Skeletal muscle cell (primary cell): Measurements from ENCODE around the gene STX7.

Source experiments
- DNase-seq: peaks from one replicate; pipeline ENCODE4 v3.0.0-alpha.2; 2010; ENCODE audit warnings: low read depth
- H3K4me3 ChIP-seq: 2 replicates; pipeline ENCODE4 v1.5.1; 2011; ENCODE audit warnings: low read depth, mild to moderate bottlenecking, control low read depth, low read length, moderate library complexity

The STX7 gene

DNA sequence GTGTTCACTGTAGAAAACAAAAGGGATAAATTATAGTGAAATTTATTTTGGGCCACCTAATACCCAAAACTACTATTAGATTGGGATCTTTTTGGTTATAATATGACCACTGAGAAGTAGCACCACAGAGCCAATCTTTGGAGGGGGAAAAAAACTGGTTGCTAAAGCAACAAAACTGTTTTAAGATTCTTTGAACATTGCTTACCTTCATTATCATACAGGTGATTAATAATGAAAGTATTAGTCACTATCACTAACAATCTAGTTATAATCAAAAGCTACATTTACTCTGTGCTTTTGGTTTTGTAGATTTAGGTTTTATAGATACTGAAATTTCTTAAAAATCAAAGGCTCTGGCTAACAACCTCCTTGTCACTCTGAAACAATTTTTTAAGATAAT lies 31.7 kb downstream of the STX7 start:
- H3K4me3 ChIP-seq: no peak overlapping the region
- DNase-seq: no peak

DNA sequence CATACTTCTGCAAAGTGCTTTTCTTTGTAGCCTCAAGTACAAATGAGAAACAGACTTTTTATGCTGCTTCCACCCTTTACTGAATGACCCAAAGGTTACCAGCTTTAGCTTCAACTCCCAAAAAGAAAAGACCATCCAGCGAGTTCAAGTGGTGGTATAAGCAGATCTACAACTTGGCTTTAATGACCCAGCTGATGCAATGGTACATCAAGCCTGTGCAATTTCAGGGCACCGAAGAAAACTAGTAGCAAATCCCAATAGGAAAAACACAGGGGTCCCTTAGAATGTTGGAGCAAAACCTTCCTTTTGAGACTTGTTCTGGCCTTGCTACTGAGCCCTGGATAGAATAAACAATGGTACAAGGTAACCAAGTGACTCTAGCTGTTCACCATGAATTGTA lies 33.8 kb downstream of the STX7 start:
- DNase-seq: no peak
- H3K4me3 ChIP-seq: no peak overlapping the region

DNA sequence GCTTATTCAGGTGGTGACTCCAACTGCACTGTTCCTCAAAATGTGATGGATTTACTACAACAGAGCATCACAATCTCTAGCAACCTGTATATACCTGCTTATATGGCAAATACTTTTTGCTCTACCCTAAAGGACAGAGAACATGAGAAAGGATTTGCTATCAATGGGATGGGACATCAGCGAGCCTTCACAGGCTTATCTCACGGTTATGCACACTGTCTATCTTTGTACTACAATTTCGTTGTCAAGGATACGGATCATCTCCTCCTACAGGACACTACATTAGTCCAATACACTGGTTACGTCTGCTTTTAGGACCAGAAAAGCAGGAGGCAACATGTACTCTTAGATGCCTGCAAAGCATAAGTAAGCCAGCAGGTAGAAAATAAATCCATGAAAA lies 34.2 kb downstream of the STX7 start:
- no peak for DNase-seq
- no peak overlapping the region for H3K4me3 ChIP-seq

DNA sequence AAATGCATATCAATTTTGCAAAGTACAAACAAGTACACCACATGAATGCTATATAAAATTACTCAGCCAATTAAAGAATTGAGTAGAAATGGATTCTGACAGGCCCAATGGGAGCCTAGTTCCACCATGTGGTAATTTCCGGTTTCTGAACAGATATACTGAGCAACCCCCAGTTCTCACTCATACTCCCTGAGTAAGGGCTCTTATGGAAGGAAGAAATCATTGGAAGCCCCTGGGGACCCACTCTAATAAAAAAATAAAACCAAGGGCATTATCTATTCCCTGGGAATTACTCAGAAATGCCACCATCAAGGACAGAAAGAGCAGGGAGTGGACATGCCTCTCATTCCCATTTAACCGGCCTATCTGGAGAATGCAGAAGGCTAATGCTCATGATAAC lies 34.6 kb downstream of the STX7 start:
- DNase-seq: no peak
- no peak overlapping the region for H3K4me3 ChIP-seq

- H3K4me3 ChIP-seq: no peak overlapping the region
- no peak for DNase-seq
Measured at GRCh38 chr6:132476688-132477087, 36.2 kb downstream of the STX7 start.

DNA sequence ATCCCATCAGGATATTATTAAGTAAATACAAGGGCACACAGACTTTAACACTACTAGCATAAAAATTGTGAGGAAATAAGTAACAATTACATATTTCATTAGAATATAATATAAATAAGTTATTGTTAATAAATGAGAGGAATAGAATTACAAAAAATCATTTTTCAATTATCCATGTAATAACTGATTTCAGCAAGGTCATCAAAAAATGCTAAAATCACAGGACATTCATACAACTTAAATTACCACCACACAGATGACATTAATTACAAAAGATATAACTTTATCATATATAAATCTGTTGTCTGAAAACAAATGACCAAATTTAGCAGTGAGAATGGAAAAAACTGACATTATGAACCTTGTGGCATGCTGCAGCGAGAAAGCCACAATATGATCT lies 37.0 kb downstream of the STX7 start:
- DNase-seq: no peak

DNA sequence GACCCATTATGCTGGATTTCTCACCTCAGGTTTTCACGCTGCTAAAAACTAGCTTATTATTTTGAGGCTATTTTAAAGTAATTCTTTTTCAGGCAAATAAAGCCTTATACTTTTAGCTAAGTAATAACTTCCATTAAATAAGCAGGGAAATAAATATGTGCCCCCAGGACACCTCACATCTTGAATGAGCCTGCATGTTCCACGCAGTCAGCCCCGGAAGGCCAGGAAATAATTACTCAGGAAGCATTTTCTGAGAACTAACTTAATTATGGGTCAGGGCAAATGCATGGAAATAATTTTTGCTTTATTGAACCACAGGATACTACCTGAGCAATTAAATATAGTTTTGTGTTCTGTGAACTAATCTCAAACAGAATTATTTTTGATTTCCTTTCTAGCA lies 41.1 kb downstream of the STX7 start:
- no peak overlapping the region for H3K4me3 ChIP-seq

More for the DNA sequence above, 37.0 kb downstream of the STX7 start:
- H3K4me3 ChIP-seq: no peak overlapping the region

DNA sequence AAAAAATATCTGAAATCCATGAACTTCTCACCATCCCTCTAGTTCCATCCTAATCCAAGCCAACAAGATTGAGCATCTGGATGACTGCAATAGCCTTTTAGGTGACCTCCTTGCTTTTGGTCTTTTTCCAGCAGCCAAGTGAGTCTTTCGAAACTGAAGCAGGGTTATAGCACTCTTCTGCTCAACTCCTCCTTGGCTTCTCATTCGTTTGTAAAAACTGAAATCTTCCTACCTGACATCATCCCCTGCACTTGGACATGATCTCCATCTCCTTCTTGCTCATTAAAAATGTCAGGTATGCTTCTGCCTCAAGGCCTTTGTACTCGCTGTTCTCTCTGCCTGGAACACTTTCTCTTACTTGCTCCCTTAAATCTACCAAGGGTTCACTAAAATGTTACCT lies 46.0 kb downstream of the STX7 start:
- H3K4me3 ChIP-seq: no peak overlapping the region
- DNase-seq: peak; percentile 66

More for the DNA sequence above, 41.1 kb downstream of the STX7 start:
- DNase-seq: no peak

- no peak overlapping the region for H3K4me3 ChIP-seq
- DNase-seq: no peak
Measured at GRCh38 chr6:132465530-132466485, 47.1 kb downstream of the STX7 start.

DNA sequence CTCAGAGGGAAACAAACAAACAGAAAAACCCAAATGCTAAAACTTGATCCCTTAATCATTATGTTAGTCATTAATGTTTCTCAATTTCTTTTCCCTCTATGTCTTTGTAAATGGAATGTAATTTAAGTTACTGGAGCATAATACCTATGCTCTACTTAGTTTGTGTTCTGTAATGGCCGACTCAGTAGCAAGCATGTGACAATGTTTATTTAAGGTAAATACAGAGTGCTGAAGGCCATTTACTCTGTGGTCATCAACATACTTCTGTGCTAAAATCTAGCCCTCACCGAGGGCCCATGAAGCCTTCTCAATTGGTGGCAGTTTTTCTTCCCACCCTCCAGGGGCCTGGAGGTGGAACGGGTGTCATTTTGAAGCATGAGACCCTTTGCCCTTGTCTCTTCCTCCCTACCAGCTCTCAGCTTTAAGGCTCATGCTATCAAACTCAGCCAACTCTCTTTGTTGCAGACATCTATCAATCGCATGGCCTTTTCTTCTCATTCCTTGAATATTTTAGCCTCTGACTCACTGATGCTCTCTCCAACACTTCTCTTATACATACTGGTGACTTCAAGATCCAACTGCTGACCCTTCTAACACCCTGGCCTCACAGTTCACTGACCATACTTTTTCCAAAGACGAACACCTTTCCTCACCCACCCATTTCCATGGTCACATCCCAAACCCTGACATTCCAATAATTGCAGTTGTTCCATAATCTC lies 48.2 kb downstream of the STX7 start:
- no peak for DNase-seq

DNA sequence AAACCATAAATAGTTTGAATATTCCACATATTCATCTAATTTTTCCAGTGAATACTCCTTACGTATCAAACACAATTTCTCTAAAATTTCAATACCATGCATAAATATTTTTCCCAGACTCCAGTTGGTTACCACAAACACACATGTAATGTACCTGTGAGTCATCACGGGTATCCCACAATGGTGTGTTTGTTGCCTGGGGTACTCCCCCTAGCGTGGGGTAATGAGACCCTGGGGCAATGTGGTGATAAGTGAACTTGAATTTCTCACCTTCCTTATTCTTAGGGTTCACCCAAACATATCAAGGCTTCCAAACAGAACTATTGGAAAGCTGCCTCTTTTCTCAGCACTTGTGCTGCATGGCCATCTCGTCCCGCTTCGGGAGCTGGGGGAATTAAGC lies 51.0 kb downstream of the STX7 start:
- H3K4me3 ChIP-seq: no peak overlapping the region
- DNase-seq: no peak

More for the DNA sequence above, 48.2 kb downstream of the STX7 start:
- no peak overlapping the region for H3K4me3 ChIP-seq

DNA sequence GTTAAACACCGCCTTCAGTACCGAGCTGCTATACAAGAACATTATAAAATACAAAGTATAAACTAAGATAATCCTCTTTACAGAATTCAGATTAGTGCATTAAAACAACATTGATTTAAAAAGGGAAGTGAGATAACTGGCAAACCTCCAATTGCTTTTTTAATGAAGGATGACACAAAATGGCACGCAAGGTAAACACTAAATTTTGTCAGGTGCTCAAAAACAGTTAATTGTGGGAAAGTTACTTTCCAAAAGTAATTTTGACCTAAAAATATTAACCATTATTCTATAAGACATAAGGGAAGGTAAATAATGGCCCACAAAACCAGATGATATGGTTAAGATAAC lies 53.3 kb downstream of the STX7 start:
- H3K4me3 ChIP-seq: no peak overlapping the region
- DNase-seq: no peak

DNA sequence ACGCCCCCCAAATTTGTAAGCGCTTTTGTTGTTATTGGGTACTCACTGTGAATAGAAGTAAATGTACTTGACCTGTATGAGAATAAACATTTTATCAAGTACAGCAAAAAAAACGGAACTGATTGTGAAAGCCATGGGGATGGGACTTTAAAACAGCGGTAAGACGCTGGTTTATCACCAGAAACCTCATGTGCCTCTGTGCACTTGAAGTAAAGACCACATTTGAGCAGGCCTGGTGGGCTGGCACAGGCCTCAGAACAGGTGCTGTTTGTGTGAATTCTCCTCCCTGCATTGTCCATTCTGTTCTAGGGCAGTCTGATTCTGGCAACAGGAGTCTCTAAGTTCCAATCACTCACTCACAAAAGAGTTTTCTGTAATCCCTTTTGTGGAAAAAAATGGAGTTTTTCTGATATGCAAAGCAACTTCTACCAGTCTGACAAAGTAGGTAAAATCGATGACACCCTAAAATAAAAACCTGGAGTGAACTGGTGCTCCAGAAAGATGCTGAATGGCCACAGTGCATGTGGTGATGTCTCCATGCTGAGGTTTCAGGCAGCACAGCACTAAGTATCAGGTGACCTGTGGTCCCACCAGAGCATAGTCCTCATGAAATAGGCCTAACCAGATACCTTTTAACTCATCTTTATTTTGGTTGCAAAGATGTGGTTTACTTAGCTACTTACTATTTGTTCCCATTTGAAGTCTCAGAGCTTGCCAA lies 53.9 kb downstream of the STX7 start:
- DNase-seq: no peak
- no peak overlapping the region for H3K4me3 ChIP-seq

DNA sequence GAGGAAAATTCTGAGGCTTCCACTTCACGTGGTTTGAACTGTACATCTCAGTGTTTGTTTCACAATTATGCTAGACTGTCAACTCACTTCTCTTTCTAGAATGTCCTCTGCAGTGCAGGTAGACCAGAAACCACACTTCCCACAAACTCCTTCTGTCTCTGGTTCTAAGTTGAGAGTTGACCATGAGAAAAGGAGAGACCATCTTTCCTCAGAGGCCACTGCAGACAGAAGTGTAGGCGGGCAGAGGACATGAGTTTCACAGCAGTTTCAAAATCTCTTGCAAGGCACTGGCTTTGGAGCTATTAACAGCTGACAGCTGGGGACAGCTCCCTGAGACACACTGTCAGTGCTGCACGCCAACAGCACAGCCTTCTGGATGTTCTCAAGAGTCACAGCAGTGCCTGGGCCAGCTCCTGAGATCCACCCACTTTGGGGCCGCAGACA lies 56.2 kb downstream of the STX7 start:
- no peak overlapping the region for H3K4me3 ChIP-seq
- DNase-seq: peak; percentile 11

- no peak overlapping the region for H3K4me3 ChIP-seq
- DNase-seq: no peak
Measured at GRCh38 chr6:132446855-132447241, 66.1 kb downstream of the STX7 start.

DNA sequence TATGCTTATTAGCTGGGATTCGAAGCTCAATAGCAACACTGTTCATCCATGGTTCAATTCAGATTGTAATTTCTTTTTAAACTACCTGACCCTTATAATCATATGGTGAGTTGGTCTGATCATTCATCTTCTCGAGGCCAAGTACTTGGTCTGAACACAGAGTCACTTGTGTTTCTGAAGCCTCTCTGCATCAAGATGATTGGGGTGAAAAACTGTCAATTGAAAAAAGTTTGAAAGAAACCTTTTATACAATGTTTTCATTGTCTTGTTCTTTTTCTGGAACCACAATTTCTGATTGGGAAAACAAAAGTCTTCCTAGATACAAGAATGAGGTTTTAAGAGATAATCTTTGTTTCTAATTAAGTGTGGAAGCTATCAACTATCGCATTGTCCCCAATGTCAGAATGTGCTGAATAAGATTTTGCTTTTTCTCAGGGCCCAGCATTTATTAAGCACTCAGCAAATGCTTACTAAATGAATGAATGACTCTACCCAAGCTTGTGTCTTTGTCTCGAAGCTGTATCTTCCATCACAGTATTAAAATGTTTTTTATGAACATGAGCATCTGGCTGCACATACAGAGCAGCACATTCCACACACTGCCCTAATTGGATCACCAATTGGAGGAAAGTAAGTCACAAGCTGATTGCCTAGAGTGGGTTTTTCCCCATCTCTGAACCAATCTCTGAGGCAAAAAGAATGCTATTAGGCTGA lies 66.6 kb downstream of the STX7 start:
- DNase-seq: no peak
- H3K4me3 ChIP-seq: no peak overlapping the region

GRCh38 chr6:132445201-132445951 lies 67.5 kb downstream of the STX7 start:
- peak; percentile 86 for DNase-seq
- H3K4me3 ChIP-seq: no peak overlapping the region

DNA sequence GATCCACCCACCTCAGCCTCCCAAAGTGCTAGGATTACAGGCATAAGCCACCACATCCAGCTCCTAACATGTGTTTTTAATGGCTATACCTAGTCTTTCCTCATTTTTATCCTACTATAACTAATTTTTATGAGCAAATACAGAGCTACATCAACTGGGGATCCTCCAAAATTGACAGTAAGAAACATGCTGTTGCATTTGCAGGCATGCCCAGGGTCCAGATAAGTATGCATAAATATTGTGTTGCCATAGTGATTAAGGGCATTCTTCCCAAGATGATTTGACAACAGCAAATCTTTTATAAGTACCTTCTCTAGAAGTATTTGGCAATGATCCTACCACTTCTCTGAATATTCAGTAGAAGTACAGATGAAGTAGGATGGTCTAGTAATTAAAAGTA lies 69.7 kb downstream of the STX7 start:
- no peak for DNase-seq
- no peak overlapping the region for H3K4me3 ChIP-seq

GRCh38 chr6:132430110-132430509 lies 82.8 kb downstream of the STX7 start:
- H3K4me3 ChIP-seq: no peak overlapping the region
- DNase-seq: no peak
